Measurements from ENCODE around the gene PSMD9. TPM values are rescaled to one million over a fixed set of nuclear protein-coding genes. Genes with fewer than 3 reads are reported as not detected.

PSMD9 gene
- total and polyA plus RNA-seq, 2 experiments from 2014 or later, result 32.7 to 36.3 TPM

DNA sequence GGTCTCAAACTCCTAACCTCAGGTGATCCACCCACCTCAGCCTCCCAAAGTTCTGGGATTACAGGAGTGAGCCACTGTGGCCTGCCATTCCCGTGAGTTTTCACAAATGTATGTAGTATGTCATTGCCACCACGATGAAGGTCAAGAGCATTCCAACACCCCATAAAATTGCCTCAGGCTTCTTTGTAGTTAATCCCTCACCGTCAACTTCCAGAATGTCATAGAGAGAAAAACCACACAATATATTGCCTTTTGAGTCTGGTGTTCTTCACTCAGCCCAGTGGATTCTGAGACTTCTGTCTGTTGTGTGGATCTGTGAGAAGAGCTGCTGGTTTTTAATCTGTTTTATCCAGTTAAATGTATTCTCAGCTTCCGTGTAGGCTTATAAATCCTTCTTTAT lies 17.2 kb downstream of the PSMD9 start (continued):
- TF ChIP-seq, protein P1, sequence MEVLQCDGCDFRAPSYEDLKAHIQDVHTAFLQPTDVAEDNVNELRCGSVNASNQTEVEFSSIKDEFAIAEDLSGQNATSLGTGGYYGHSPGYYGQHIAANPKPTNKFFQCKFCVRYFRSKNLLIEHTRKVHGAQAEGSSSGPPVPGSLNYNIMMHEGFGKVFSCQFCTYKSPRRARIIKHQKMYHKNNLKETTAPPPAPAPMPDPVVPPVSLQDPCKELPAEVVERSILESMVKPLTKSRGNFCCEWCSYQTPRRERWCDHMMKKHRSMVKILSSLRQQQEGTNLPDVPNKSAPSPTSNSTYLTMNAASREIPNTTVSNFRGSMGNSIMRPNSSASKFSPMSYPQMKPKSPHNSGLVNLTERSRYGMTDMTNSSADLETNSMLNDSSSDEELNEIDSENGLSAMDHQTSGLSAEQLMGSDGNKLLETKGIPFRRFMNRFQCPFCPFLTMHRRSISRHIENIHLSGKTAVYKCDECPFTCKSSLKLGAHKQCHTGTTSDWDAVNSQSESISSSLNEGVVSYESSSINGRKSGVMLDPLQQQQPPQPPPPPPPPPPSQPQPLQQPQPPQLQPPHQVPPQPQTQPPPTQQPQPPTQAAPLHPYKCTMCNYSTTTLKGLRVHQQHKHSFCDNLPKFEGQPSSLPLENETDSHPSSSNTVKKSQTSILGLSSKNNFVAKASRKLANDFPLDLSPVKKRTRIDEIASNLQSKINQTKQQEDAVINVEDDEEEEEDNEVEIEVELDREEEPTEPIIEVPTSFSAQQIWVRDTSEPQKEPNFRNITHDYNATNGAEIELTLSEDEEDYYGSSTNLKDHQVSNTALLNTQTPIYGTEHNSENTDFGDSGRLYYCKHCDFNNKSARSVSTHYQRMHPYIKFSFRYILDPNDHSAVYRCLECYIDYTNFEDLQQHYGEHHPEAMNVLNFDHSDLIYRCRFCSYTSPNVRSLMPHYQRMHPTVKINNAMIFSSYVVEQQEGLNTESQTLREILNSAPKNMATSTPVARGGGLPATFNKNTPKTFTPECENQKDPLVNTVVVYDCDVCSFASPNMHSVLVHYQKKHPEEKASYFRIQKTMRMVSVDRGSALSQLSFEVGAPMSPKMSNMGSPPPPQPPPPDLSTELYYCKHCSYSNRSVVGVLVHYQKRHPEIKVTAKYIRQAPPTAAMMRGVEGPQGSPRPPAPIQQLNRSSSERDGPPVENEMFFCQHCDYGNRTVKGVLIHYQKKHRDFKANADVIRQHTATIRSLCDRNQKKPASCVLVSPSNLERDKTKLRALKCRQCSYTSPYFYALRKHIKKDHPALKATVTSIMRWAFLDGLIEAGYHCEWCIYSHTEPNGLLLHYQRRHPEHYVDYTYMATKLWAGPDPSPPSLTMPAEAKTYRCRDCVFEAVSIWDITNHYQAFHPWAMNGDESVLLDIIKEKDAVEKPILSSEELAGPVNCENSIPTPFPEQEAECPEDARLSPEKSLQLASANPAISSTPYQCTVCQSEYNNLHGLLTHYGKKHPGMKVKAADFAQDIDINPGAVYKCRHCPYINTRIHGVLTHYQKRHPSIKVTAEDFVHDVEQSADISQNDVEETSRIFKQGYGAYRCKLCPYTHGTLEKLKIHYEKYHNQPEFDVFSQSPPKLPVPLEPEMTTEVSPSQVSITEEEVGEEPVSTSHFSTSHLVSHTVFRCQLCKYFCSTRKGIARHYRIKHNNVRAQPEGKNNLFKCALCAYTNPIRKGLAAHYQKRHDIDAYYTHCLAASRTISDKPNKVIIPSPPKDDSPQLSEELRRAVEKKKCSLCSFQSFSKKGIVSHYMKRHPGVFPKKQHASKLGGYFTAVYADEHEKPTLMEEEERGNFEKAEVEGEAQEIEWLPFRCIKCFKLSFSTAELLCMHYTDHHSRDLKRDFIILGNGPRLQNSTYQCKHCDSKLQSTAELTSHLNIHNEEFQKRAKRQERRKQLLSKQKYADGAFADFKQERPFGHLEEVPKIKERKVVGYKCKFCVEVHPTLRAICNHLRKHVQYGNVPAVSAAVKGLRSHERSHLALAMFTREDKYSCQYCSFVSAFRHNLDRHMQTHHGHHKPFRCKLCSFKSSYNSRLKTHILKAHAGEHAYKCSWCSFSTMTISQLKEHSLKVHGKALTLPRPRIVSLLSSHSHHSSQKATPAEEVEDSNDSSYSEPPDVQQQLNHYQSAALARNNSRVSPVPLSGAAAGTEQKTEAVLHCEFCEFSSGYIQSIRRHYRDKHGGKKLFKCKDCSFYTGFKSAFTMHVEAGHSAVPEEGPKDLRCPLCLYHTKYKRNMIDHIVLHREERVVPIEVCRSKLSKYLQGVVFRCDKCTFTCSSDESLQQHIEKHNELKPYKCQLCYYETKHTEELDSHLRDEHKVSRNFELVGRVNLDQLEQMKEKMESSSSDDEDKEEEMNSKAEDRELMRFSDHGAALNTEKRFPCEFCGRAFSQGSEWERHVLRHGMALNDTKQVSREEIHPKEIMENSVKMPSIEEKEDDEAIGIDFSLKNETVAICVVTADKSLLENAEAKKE (CRISPR knock-in tag; IDR thresholded peaks at IDR 0.05), result no peak
- TF ChIP-seq EZH2phosphoT487 (IDR thresholded peaks at IDR 0.05; ENCODE audit: unreplicated experiment), result no peak

DNA sequence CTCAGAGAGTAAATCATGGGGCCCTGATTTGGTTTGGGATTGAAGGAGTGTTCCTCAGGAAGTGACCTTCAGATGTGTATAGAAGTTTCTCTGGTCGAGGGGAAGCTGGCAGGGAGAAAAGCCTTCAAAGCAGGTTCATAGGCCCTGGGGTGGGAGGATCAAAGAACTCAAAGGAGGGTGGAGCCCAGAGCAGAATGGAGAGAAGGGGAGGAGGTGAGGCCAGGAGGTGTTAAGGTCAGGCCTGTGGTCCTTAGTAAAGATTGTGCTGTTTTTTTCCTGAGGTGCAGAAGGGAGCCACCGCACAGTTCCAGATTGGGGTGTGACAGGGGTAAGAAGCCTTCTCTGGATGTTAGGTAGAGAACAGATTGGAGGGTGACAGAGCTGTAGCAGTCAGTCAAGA lies 20.1 kb downstream of the PSMD9 start:
- no peaks in the 10 kb centered on the region for H3K9me2 ChIP-seq (ENCODE audit: insufficient read depth)
- no peak overlapping the region for H3K4me3 Mint-ChIP-seq
- no peaks in the 10 kb centered on the region for H3K4me1 Mint-ChIP-seq
- H3F3A ChIP-seq (replicated peaks; ENCODE audit: low read depth), result 0 out of 2 replicates have a peak, but pooled peaks cover 3% of the 10 kb centered on the region
- no peaks in the 10 kb centered on the region; the same call in 1 of the 2 replicates for H4K20me1 ChIP-seq (replicated peaks; ENCODE audit: insufficient read depth)
- H2AFZ ChIP-seq, result no peak overlapping the region
- no peaks in the 10 kb centered on the region for H3K9me3 Mint-ChIP-seq
- no peaks in the 10 kb centered on the region for H3K4me1 ChIP-seq (ENCODE audit: insufficient read depth)
- DNase-seq (ENCODE audit: low spot score) (no peak), ATAC-seq (no peak)
- no peaks in the 10 kb centered on the region for H3K27me3 ChIP-seq (ENCODE audit: insufficient read depth)
- H3K36me3 Mint-ChIP-seq (ENCODE audit: low read depth), result peaks cover 22% of the 10 kb centered on the region
- H3K79me2 ChIP-seq (replicated peaks; ENCODE audit: insufficient read depth), result no peaks in the 10 kb centered on the region
- peaks cover 4% of the 10 kb centered on the region for H3K27me3 Mint-ChIP-seq (ENCODE audit: insufficient read depth, low read depth, poor library complexity)
- no peak overlapping the region for H3K27ac ChIP-seq (ENCODE audit: low read depth)
- no peak overlapping the region for H3K4me2 ChIP-seq
- no peak overlapping the region for H3K27ac Mint-ChIP-seq
- H3K4me3 ChIP-seq, result no peak overlapping the region
- no peaks in the 10 kb centered on the region; the same call in 1 of the 2 replicates for H3K36me3 ChIP-seq (ENCODE audit: insufficient read depth)
- TF ChIP-seq ZNF331 (CRISPR knock-in tag; IDR thresholded peaks at IDR 0.05; ENCODE audit: low read depth) (no peak), NANOG (IDR thresholded peaks at IDR 0.05; ENCODE audit: borderline replicate concordance) (no peak), STAT1 (IDR thresholded peaks at IDR 0.05; ENCODE audit: unreplicated experiment) (no peak), JUNB (IDR thresholded peaks at IDR 0.05; ENCODE audit: unreplicated experiment) (no peak), CREB1 (CRISPR knock-in tag; IDR thresholded peaks at IDR 0.05; ENCODE audit: low read depth) (no peak), EZH2phosphoT487 (IDR thresholded peaks at IDR 0.05; ENCODE audit: unreplicated experiment) (no peak), ZNF114 (CRISPR knock-in tag; IDR thresholded peaks at IDR 0.05) (no peak)
- TF ChIP-seq, protein P2, sequence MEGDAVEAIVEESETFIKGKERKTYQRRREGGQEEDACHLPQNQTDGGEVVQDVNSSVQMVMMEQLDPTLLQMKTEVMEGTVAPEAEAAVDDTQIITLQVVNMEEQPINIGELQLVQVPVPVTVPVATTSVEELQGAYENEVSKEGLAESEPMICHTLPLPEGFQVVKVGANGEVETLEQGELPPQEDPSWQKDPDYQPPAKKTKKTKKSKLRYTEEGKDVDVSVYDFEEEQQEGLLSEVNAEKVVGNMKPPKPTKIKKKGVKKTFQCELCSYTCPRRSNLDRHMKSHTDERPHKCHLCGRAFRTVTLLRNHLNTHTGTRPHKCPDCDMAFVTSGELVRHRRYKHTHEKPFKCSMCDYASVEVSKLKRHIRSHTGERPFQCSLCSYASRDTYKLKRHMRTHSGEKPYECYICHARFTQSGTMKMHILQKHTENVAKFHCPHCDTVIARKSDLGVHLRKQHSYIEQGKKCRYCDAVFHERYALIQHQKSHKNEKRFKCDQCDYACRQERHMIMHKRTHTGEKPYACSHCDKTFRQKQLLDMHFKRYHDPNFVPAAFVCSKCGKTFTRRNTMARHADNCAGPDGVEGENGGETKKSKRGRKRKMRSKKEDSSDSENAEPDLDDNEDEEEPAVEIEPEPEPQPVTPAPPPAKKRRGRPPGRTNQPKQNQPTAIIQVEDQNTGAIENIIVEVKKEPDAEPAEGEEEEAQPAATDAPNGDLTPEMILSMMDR (conservative IDR thresholded peaks at IDR 0.05; ENCODE audit: low read depth in 2 of 2), result no peak
- TF ChIP-seq, protein P3, sequence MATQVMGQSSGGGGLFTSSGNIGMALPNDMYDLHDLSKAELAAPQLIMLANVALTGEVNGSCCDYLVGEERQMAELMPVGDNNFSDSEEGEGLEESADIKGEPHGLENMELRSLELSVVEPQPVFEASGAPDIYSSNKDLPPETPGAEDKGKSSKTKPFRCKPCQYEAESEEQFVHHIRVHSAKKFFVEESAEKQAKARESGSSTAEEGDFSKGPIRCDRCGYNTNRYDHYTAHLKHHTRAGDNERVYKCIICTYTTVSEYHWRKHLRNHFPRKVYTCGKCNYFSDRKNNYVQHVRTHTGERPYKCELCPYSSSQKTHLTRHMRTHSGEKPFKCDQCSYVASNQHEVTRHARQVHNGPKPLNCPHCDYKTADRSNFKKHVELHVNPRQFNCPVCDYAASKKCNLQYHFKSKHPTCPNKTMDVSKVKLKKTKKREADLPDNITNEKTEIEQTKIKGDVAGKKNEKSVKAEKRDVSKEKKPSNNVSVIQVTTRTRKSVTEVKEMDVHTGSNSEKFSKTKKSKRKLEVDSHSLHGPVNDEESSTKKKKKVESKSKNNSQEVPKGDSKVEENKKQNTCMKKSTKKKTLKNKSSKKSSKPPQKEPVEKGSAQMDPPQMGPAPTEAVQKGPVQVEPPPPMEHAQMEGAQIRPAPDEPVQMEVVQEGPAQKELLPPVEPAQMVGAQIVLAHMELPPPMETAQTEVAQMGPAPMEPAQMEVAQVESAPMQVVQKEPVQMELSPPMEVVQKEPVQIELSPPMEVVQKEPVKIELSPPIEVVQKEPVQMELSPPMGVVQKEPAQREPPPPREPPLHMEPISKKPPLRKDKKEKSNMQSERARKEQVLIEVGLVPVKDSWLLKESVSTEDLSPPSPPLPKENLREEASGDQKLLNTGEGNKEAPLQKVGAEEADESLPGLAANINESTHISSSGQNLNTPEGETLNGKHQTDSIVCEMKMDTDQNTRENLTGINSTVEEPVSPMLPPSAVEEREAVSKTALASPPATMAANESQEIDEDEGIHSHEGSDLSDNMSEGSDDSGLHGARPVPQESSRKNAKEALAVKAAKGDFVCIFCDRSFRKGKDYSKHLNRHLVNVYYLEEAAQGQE (IDR thresholded peaks at IDR 0.05; ENCODE audit: unreplicated experiment), result no peak

Data from GM23338 (cell line).